Nephron progenitor cell (in vitro differentiated cells): ENCODE data around the gene ARID2.
A peak's percentile ranks its signal among the peaks of the same experiment; 100 is the strongest.

Source experiments
- DNase-seq: peaks from one replicate; pipeline ENCODE4 v3.0.0; 2021
- H3K27ac Mint-ChIP-seq: 2 replicates; pipeline ENCODE4 v1.8.0; 2021; ENCODE audit warnings: mild to moderate bottlenecking, moderate library complexity, mixed read lengths
- H3K27me3 Mint-ChIP-seq: 2 replicates; pipeline ENCODE4 v1.8.0; 2021; ENCODE audit warnings: mild to moderate bottlenecking, low read depth, mixed read lengths; ENCODE audit not compliant: poor library complexity
- H3K36me3 Mint-ChIP-seq: 2 replicates; pipeline ENCODE4 v1.8.0; 2021; ENCODE audit warnings: low read depth, mixed read lengths
- H3K4me1 Mint-ChIP-seq: 2 replicates; pipeline ENCODE4 v1.8.0; 2021; ENCODE audit warnings: mixed read lengths
- H3K4me3 Mint-ChIP-seq: 2 replicates; pipeline ENCODE4 v1.8.0; 2021; ENCODE audit warnings: mild to moderate bottlenecking, moderate library complexity, mixed read lengths
- H3K9me3 Mint-ChIP-seq: 2 replicates; pipeline ENCODE4 v1.8.0; 2021; ENCODE audit warnings: mild to moderate bottlenecking, moderate library complexity, mixed read lengths
- TF ChIP-seq, protein P1 (sequence below): fragments of 200-600 bp; sonication (generic); IDR thresholded peaks from 2 replicates; pipeline ENCODE4 v1.5.0; 2021; ENCODE audit warnings: antibody characterized with exemption

ARID2 gene

DNA sequence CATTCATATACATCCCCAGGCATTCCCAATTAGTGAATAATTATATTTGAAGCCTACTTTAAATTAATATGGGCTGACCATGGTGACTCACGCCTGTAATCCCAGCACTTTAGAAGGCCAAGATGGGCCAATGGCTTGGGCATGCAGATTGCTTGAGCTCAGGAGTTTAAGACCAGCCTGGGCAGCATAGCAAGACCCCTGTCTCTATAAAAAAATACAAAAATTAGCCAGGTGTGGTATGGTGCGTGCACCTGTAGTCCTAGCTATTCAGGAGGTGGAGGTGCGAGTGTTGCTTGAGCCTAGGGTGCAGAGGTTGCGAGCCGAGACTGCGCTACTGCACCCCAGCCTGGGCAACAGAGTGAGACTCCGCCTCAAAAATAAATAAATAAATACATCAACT lies 7.6 kb upstream of the ARID2 start:
- no peaks in the 10 kb centered on the region for H3K27me3 Mint-ChIP-seq
- H3K4me3 Mint-ChIP-seq, result no peak overlapping the region
- DNase-seq, result no peak
- H3K4me1 Mint-ChIP-seq, result peaks cover 33% of the 10 kb centered on the region
- H3K27ac Mint-ChIP-seq, result no peak overlapping the region
- no peaks in the 10 kb centered on the region for H3K9me3 Mint-ChIP-seq
- TF ChIP-seq, protein P1, sequence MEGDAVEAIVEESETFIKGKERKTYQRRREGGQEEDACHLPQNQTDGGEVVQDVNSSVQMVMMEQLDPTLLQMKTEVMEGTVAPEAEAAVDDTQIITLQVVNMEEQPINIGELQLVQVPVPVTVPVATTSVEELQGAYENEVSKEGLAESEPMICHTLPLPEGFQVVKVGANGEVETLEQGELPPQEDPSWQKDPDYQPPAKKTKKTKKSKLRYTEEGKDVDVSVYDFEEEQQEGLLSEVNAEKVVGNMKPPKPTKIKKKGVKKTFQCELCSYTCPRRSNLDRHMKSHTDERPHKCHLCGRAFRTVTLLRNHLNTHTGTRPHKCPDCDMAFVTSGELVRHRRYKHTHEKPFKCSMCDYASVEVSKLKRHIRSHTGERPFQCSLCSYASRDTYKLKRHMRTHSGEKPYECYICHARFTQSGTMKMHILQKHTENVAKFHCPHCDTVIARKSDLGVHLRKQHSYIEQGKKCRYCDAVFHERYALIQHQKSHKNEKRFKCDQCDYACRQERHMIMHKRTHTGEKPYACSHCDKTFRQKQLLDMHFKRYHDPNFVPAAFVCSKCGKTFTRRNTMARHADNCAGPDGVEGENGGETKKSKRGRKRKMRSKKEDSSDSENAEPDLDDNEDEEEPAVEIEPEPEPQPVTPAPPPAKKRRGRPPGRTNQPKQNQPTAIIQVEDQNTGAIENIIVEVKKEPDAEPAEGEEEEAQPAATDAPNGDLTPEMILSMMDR, result no peak
- peaks cover 18% of the 10 kb centered on the region for H3K36me3 Mint-ChIP-seq

DNA sequence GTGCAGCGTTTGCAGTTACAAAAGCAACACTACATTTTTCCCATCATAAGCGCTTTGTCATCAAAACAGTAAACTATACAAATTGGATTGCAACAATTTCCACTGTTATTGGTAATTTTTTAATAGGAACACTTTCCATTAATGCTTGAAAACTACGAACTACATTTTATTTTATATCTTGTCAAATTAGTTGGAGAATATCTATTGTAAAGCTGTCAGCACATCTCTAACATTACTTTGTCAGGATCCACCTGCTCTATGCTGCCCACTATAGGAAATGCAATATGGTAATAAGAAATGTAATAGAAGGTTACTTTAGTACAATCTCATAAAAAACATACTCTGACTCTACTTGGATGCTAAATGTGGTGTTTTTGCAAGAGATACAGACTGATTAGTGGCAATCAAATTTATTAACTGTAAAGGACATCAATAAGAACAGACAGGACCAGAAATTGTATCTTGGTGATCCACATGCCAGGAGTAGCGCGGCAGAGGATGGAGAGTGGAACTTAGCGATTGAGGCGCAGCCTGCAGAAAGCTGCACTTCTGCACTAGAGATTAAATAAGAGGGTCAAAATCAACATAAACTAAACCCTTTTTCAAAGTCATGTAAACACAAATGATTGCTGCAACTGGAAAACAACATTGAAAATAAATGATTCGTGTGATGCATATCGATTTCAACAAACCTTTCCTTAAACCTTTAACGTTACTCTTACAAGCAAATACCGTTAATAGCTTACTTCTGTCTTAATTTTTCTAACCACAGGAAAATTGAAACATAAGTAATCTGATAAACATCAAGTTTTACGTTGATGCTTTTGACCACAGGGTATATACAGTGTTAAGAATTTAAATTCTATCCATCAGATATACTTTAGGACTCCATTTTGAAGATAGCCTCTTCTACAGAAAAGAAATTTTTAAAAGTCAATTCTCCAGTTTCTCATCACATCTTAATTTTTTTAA lies 3.6 kb upstream of the ARID2 start:
- Mint-ChIP-seq H3K36me3 (peaks cover 12% of the 10 kb centered on the region), H3K4me1 (peaks cover 33% of the 10 kb centered on the region), H3K4me3 (peak overlapping the region; percentile 99), H3K27ac (peak overlapping the region; percentile 100), H3K27me3 (no peaks in the 10 kb centered on the region), H3K9me3 (no peaks in the 10 kb centered on the region)
- DNase-seq, result peak; percentile 14
- TF ChIP-seq, protein P1, result peak; percentile 61

GRCh38 chr12:45726603-45727300 lies 2.8 kb upstream of the ARID2 start:
- Mint-ChIP-seq H3K4me3 (peak overlapping the region; percentile 99), H3K36me3 (peaks cover 11% of the 10 kb centered on the region), H3K9me3 (no peaks in the 10 kb centered on the region), H3K27ac (peak overlapping the region; percentile 100), H3K27me3 (no peaks in the 10 kb centered on the region), H3K4me1 (peaks cover 29% of the 10 kb centered on the region)
- TF ChIP-seq, protein P1, result no peak
- DNase-seq, result peak; percentile 65

DNA sequence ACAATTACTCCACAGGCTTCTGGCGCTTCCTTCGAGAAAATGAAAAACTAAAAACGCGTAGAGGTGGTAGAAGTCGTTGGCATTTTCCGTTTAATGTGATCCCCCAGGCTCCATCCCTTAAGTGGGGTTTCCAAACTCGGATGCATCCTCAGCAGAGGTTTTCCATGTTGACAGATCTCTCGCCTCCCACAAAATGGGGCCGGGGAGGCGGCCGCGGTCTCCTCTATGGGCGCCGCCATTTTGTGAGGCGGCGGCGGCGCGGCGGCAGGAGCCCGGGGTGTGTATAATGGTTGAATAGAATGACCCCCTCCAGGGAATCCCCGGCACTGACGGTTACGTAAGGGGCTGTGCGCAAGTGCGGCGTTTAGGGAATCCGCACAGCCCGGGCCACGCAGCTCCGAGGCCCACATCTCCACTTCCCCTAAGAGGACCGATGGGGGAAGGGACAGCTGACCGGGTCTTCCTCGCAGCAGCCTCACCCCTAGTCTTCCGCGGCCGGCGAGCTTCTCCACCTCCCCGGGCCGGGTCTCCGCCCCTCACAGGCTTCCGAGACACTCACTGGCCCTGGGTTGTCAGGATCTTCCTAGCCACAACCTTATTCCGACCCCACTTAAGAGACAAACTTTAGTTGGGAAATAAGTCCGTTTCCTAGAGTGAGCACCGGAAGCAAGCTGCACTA lies 2.1 kb upstream of the ARID2 start:
- Mint-ChIP-seq H3K27ac (peak overlapping the region; percentile 100), H3K36me3 (peaks cover 12% of the 10 kb centered on the region), H3K4me1 (peaks cover 31% of the 10 kb centered on the region), H3K4me3 (peak overlapping the region; percentile 99), H3K27me3 (no peaks in the 10 kb centered on the region), H3K9me3 (no peaks in the 10 kb centered on the region)
- peak; percentile 89 for DNase-seq
- TF ChIP-seq, protein P1, result no peak

- peak overlapping the region; percentile 99 for H3K4me3 Mint-ChIP-seq
- TF ChIP-seq, protein P1, result no peak
- H3K36me3 Mint-ChIP-seq, result peaks cover 11% of the 10 kb centered on the region
- H3K9me3 Mint-ChIP-seq, result no peaks in the 10 kb centered on the region
- no peaks in the 10 kb centered on the region for H3K27me3 Mint-ChIP-seq
- no peak for DNase-seq
- H3K4me1 Mint-ChIP-seq, result peaks cover 31% of the 10 kb centered on the region
- peak overlapping the region; percentile 100 for H3K27ac Mint-ChIP-seq
Measured at GRCh38 chr12:45727980-45728629, 1.4 kb upstream of the ARID2 start.
